Uterus (tissue), 2 donors: ENCODE data around the gene HSD11B1L.

ENCODE experiments used
- CTCF ChIP-seq, 4 experiments: fragments of 200-600 bp in 2 of 4; fragments of 450-650 bp in 2 of 4; sonication (generic) in 2 of 4; IDR thresholded peaks; one replicate each; pipeline ENCODE4 v1.5.1; 2016 to 2019; ENCODE audit warnings: antibody characterized with exemption in 4 of 4, mild to moderate bottlenecking in 2 of 4, moderate library complexity in 1 of 4
- POLR2A ChIP-seq, 2 donors: fragments of 450-650 bp; IDR thresholded peaks; one replicate each; pipeline ENCODE4 v1.6.1; 2016; ENCODE audit warnings: antibody characterized with exemption in 2 of 2, mild to moderate bottlenecking in 1 of 2, moderate library complexity in 1 of 2

GRCh38 chr19:5652261-5652660, 28.6 kb upstream of the HSD11B1L start:
- TF ChIP-seq CTCF (IDR thresholded peaks at IDR 0.05) (no peak), POLR2A (IDR thresholded peaks at IDR 0.05) (no peak)
